GM12878 (cell line): ENCODE results near the gene CRYGN.

Source experiments
- BHLHE40 ChIP-seq, 2 experiments: fragments of 450-650 bp in 1 of 2; IDR thresholded peaks; 2 replicates each; pipeline ENCODE4 v1.6.1; 2011 to 2017; ENCODE audit warnings: low read depth in 2 of 2, borderline replicate concordance in 1 of 2, improper control_type of control experiment in 1 of 2, low read length in 1 of 2, mild to moderate bottlenecking in 1 of 2
- CBX3 ChIP-seq: fragments of 200-600 bp; sonication (generic); IDR thresholded peaks from 2 replicates; pipeline ENCODE4 v1.6.1; 2016; ENCODE audit warnings: low read depth, borderline replicate concordance
- CTCF ChIP-seq, 3 experiments: IDR thresholded peaks in 2 of 3; conservative IDR thresholded peaks in 1 of 3; 2 replicates each; pipeline ENCODE4 v1.5.1; 2011; ENCODE audit warnings: low read depth in 3 of 3, low read length in 3 of 3, mild to moderate bottlenecking in 3 of 3, control low read depth in 2 of 3, moderate library complexity in 2 of 3, inconsistent platforms in 1 of 3, mixed read lengths in 1 of 3; ENCODE audit not compliant: control insufficient read depth in 2 of 3, insufficient read depth in 1 of 3; ENCODE audit errors: extremely low read depth in 1 of 3
- FOXK2 ChIP-seq: fragments of 450-650 bp; IDR thresholded peaks from 2 replicates; pipeline ENCODE4 v1.6.1; 2017; ENCODE audit warnings: mild to moderate bottlenecking, moderate library complexity
- IKZF1 ChIP-seq: fragments of 450-650 bp; conservative IDR thresholded peaks from 2 replicates; pipeline ENCODE4 v1.6.1; 2017; ENCODE audit warnings: antibody characterized with exemption, mild to moderate bottlenecking
- IRF4 ChIP-seq: IDR thresholded peaks from 2 replicates; pipeline ENCODE4 v1.6.1; 2011; ENCODE audit warnings: low read depth, low read length
- SRF ChIP-seq, 2 experiments: IDR thresholded peaks; 2 replicates each; pipeline ENCODE4 v1.6.1; 2011; ENCODE audit warnings: low read depth in 2 of 2, low read length in 2 of 2, mild to moderate bottlenecking in 1 of 2, moderate library complexity in 1 of 2

- TF ChIP-seq CBX3 = no peak
- TF ChIP-seq CTCF (IDR thresholded peaks at IDR 0.05 in 2 of 3, conservative IDR thresholded peaks at IDR 0.05 in 1 of 3; ENCODE audit: control insufficient read depth in 2 of 3, extremely low read depth in 1 of 3, insufficient read depth in 1 of 3, low read depth in 3 of 3, low read length in 3 of 3) = no peak
- TF ChIP-seq FOXK2 = no peak
- no peak for TF ChIP-seq IRF4
- no peak for TF ChIP-seq SRF (IDR thresholded peaks at IDR 0.05; ENCODE audit: low read depth in 2 of 2, low read length in 2 of 2)
- no peak for TF ChIP-seq IKZF1
- TF ChIP-seq BHLHE40 (IDR thresholded peaks at IDR 0.05; ENCODE audit: borderline replicate concordance in 1 of 2, low read depth in 2 of 2, low read length in 1 of 2) = no peak
Measured at GRCh38 chr7:151382079-151382885, 57.7 kb downstream of the CRYGN start.
